ENCODE measurements around the gene ACSS1. TPM values are rescaled to one million over a fixed set of nuclear protein-coding genes. Genes with fewer than 3 reads are reported as not detected.

Gene ACSS1
- total and polyA plus RNA-seq, 8 donors, result 7.0 to 135 (median 35.8) TPM

DNA sequence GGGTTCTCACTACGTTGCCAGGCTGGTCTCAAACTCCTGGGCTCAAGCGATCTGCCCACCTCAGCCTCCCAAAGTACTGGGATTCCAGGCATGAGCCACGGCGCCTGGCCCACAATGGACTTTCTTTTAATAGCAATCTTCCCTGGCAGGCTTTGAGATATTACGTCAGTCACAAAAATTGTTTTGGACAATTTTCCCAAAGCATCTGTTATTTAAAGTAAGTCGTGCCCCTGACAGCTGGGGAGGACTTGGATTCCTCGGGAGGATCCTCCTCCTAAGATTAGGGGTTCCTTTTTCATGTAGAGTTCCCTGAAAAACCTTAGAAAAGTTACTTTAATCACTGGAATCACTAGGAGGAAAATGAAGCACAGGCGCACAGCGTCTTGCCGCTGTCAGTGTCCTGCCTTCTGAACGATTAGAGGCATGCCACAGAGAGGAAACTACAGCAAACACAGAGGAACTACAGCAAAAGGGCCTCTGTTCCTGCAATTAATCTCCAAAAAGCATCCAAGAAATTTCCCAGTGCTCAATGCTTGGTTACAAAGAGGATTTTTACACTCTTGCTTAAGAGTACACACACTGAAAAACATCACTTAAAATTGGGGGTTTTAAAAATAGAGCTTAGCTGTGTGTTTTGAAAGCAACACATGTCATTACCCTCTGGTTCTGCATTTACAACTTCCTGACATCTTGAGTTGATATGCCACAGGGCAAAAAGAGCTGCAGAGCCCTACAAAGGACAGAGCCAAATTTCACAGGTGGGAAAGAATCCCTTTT is 4.5 kb downstream of the ACSS1 start:
- Histone ChIP-seq H3K36me3 (no peaks in the 10 kb centered on the region), H3K9me3 (no peaks in the 10 kb centered on the region), H3K27ac (peak overlapping the region; percentile 50 to 98 (median 94)), H3K4me1 (peaks cover 80 to 88% (median 87%) of the 10 kb centered on the region in 4 donors), H3K4me3 (peak overlapping the region in 1 of 4 donors; percentile 81), H3K27me3 (no peaks in the 10 kb centered on the region)
- intact Hi-C loops (cut with DNase I; ENCODE audit: low total_unique reads), result no loop called here
- 26 to 45% (median 41%) methylated on average over 11 of the region's 11 CpGs for WGBS, 5 donors
- peak; percentile 26 to 82 for DNase-seq
- TF ChIP-seq POLR2AphosphoS5 (IDR thresholded peaks at IDR 0.05) (peak in 1 of 3 donors; percentile 68), POLR2A (IDR thresholded peaks at IDR 0.05) (no peak)

DNA sequence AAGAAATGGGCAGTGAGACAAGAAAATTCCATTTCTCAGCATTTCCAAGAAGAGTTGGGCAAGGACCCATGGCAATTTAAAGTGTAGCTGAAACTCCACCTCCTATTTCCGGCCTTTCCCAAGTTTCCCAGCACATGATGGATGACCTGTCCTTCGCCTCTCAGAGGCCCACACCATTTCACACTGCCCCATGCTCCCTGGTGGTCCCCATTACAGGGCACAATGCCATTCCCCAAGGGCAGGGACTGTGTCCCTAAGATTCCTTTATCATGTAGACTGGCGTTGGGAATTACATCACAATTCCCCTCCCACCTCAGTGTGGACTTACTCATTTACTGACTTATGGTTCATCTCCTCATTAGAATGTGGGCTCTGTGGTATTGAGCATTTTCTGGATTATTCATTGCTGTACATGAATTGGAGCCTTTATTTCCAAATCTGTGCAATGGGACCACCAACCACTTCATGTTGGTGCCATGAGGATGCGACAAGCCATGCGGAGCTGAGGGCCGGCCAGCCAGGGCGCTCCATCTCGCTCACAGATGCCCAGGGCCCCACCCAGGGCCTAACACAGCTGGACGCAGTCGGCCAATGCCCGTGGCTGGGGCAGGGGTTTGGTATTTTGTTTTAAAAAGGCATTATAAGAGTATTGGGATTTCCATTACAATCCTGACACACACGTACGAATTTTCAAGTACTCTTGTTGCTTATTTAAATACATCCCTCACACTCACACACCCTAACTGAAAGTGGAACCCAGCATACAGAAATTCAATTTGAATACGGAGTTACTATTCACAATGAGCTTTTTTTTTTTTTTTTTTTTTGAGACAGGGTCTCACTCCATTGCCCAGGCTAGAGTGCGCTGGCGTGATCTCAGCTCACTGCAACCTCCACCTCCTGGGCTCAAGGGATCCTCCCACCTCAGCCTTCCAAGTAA is 5.4 kb downstream of the ACSS1 start:
- H3K9me3 ChIP-seq, result no peaks in the 10 kb centered on the region
- intact Hi-C loops (cut with DNase I; ENCODE audit: low total_unique reads), result no loop called here
- H3K27ac ChIP-seq, result peak overlapping the region; percentile 50 to 98 (median 94)
- 77 to 84% (median 82%) methylated on average over 16 of the region's 16 CpGs for WGBS, 5 donors
- TF ChIP-seq POLR2AphosphoS5 (IDR thresholded peaks at IDR 0.05), result peak in 2 of 3 donors; percentile 33 to 46
- TF ChIP-seq POLR2A (IDR thresholded peaks at IDR 0.05), result no peak
- peak; percentile 22 for TF ChIP-seq EP300 (IDR thresholded peaks at IDR 0.05)
- TF ChIP-seq, protein P1, sequence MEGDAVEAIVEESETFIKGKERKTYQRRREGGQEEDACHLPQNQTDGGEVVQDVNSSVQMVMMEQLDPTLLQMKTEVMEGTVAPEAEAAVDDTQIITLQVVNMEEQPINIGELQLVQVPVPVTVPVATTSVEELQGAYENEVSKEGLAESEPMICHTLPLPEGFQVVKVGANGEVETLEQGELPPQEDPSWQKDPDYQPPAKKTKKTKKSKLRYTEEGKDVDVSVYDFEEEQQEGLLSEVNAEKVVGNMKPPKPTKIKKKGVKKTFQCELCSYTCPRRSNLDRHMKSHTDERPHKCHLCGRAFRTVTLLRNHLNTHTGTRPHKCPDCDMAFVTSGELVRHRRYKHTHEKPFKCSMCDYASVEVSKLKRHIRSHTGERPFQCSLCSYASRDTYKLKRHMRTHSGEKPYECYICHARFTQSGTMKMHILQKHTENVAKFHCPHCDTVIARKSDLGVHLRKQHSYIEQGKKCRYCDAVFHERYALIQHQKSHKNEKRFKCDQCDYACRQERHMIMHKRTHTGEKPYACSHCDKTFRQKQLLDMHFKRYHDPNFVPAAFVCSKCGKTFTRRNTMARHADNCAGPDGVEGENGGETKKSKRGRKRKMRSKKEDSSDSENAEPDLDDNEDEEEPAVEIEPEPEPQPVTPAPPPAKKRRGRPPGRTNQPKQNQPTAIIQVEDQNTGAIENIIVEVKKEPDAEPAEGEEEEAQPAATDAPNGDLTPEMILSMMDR (IDR thresholded peaks at IDR 0.05), result no peak
- DNase-seq, result peak; percentile 22 to 78
- H3K4me3 ChIP-seq, result no peak overlapping the region
- H3K27me3 ChIP-seq, result no peaks in the 10 kb centered on the region
- peaks cover 88 to 96% (median 95%) of the 10 kb centered on the region in 4 donors for H3K4me1 ChIP-seq
- peaks cover 2 to 6% (median 5%) of the 10 kb centered on the region in 4 donors for H3K36me3 ChIP-seq

DNA sequence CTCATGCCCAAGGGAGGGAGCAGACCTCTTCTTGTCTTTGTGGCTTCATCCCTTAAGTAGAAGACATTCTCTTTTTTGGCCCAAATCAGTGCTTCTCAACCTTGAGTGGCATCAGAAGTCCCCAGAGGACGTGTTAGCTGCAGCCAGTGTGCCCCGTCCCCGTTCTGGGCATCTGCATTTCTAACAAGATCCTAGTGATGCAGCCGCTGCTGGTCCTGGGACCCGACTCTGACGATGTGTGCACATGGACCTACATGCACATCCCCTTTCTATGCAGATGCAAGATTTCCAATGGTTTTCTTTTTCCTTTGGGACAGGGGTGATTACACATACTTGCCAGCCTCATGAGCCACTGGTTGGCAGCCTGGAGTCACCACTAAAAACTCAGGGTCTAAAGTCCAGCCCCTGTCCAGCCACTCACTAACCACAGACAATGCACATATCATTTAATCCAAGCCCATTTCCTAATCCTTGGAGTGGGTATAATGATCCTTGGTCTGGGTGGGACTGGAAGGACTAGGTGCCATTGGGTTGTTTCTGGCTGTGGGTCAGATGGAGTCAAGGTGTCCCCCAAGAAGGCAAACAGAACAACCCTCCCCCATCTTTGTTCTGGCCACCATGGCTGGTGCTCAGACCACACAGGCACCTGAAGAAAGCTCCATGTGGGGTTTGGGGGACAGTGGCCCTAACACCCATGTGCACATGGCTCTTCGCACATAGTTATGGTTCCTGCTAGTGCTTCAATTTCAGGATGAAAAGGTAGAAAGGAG is 6.4 kb downstream of the ACSS1 start:
- DNase-seq, result peak in 1 of 2 donors; percentile 25

More for the DNA sequence above, 6.4 kb downstream of the ACSS1 start:
- H3K27me3 ChIP-seq, result no peaks in the 10 kb centered on the region
- peaks cover 11 to 16% (median 15%) of the 10 kb centered on the region in 4 donors for H3K36me3 ChIP-seq
- WGBS, 5 donors, result 90 to 97% (median 92%) methylated on average over 7 of the region's 7 CpGs
- H3K4me1 ChIP-seq, result peaks cover 93 to 100% (median 98%) of the 10 kb centered on the region in 4 donors
- H3K4me3 ChIP-seq, result no peak overlapping the region
- H3K9me3 ChIP-seq, result no peaks in the 10 kb centered on the region
- intact Hi-C loops (cut with DNase I; ENCODE audit: low total_unique reads), result no loop called here
- TF ChIP-seq POLR2AphosphoS5 (IDR thresholded peaks at IDR 0.05), result no peak
- no peak for TF ChIP-seq POLR2A (IDR thresholded peaks at IDR 0.05)
- no peak for TF ChIP-seq EP300 (IDR thresholded peaks at IDR 0.05)
- TF ChIP-seq, protein P1 (IDR thresholded peaks at IDR 0.05), result no peak
- peak overlapping the region in 4 of 5 donors; percentile 81 to 98 (median 94) for H3K27ac ChIP-seq

Data from stomach (tissue), 9 donors.